HUES6 (cell line): ENCODE data around the gene PCDHGA9.
"Not testable (repeated sequence)": the region's sequence is repeated elsewhere in the genome, so short reads cannot be mapped to it uniquely, and the experiment has no call there.

Experiments used
- H3K27ac ChIP-seq: 2 replicates; pipeline ENCODE4 v1.7.0; 2013; ENCODE audit warnings: low read depth, mild to moderate bottlenecking, low read length, inconsistent platforms
- H3K27me3 ChIP-seq: 2 replicates; pipeline ENCODE4 v1.6.1; 2013; ENCODE audit warnings: low read length; ENCODE audit not compliant: control insufficient read depth, insufficient read depth
- H3K36me3 ChIP-seq: 2 replicates; pipeline ENCODE4 v1.6.1; 2013; ENCODE audit warnings: low read length; ENCODE audit not compliant: control insufficient read depth, insufficient read depth
- H3K4me1 ChIP-seq: 2 replicates; pipeline ENCODE4 v1.6.1; 2013; ENCODE audit warnings: low read length; ENCODE audit not compliant: control insufficient read depth, insufficient read depth
- H3K4me3 ChIP-seq: 2 replicates; pipeline ENCODE4 v1.5.1; 2013; ENCODE audit warnings: low read depth, low read length
- H3K9ac ChIP-seq: one replicate; pipeline ENCODE4 v1.6.1; 2013; ENCODE audit warnings: mild to moderate bottlenecking, low read length
- H3K9me3 ChIP-seq: 2 replicates; pipeline ENCODE4 v1.6.1; 2013; ENCODE audit warnings: low read depth, low read length; ENCODE audit not compliant: control insufficient read depth, insufficient read depth

Gene PCDHGA9

GRCh38 chr5:141387557-141388311, 14.8 kb upstream of the PCDHGA9 start, which contains the start of gene PCDHGB4:
TSS of gene PCDHGB4 (plus strand) at chr5:141387698. CDS start at chr5:141387885, 187 bp downstream.
- peaks cover 22% of the 10 kb centered on the region for H3K36me3 ChIP-seq
- not testable (repeated sequence) for H3K4me1 ChIP-seq, H3K27ac ChIP-seq
- peaks cover 70% of the 10 kb centered on the region for H3K9me3 ChIP-seq
- H3K9ac ChIP-seq: peak within 1 kb of the TSS; percentile 49
- peak within 1 kb of the TSS; percentile 57 for H3K4me3 ChIP-seq
- peaks cover 19% of the 10 kb centered on the region for H3K27me3 ChIP-seq

- Histone ChIP-seq H3K9me3 (peaks cover 72% of the 10 kb centered on the region), H3K27me3 (peaks cover 12% of the 10 kb centered on the region), H3K27ac (no peak overlapping the region), H3K36me3 (peaks cover 31% of the 10 kb centered on the region), H3K9ac (no peak overlapping the region), H3K4me3 (peak overlapping the region; percentile 35), H3K4me1 (no peaks in the 10 kb centered on the region)
Observed at GRCh38 chr5:141388661-141389060, 13.9 kb upstream of the PCDHGA9 start.

DNA sequence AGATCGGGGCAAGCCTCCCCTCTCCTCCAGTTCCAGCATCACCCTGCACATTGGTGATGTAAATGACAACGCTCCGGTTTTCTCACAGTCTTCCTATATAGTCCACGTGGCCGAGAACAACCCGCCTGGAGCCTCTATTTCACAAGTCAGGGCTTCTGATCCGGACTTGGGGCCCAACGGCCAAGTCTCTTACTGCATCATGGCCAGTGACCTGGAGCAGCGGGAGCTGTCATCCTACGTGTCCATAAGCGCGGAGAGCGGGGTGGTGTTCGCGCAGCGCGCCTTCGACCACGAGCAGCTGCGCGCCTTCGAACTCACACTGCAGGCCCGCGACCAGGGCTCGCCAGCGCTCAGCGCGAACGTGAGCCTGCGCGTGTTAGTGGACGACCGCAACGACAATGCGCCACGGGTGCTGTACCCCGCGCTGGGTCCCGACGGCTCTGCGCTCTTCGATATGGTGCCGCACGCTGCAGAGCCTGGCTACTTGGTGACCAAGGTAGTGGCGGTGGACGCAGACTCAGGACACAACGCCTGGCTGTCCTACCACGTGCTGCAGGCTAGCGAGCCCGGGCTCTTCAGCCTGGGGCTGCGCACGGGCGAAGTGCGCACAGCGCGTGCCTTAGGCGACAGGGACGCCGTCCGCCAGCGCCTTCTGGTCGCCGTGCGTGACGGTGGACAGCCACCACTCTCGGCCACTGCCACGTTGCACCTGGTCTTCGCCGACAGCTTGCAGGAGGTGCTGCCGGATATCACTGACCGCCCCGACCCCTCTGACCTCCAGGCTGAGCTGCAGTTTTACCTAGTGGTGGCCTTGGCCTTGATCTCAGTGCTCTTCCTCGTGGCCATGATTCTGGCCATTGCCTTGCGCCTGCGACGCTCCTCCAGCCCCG, 13.2 kb upstream of the PCDHGA9 start:
- H3K4me3 ChIP-seq: 0 out of 2 replicates have a peak overlapping the region, but pooled peaks have one; percentile 11
- H3K27ac ChIP-seq: no peak overlapping the region
- peaks cover 72% of the 10 kb centered on the region for H3K9me3 ChIP-seq
- H3K9ac ChIP-seq: no peak overlapping the region
- peaks cover 7% of the 10 kb centered on the region; the same call in 1 of the 2 replicates for H3K27me3 ChIP-seq
- no peaks in the 10 kb centered on the region for H3K4me1 ChIP-seq
- peaks cover 36% of the 10 kb centered on the region for H3K36me3 ChIP-seq

GRCh38 chr5:141392429-141393198, 10.0 kb upstream of the PCDHGA9 start, which contains the start of gene PCDHGA8:
TSS of gene PCDHGA8 (plus strand) at chr5:141392633. CDS start at chr5:141392814, 181 bp downstream.
- Histone ChIP-seq H3K27ac (no peak within 1 kb of the TSS), H3K9me3 (peaks cover 77% of the 10 kb centered on the region), H3K4me1 (no peaks in the 10 kb centered on the region), H3K9ac (no peak within 1 kb of the TSS), H3K4me3 (no peak within 1 kb of the TSS), H3K27me3 (peaks cover 7% of the 10 kb centered on the region; the same call in 1 of the 2 replicates), H3K36me3 (peaks cover 36% of the 10 kb centered on the region)

DNA sequence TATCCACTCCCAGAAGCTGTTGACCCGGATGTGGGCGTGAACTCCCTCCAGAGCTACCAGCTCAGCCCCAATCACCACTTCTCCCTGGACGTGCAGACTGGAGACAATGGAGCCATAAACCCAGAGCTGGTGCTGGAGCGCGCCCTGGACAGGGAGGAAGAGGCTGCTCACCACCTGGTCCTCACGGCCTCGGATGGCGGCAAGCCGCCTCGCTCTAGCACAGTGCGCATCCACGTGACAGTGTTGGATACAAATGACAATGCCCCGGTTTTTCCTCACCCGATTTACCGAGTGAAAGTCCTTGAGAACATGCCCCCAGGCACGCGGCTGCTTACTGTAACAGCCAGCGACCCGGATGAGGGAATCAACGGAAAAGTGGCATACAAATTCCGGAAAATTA, 9.3 kb upstream of the PCDHGA9 start:
- peaks cover 4% of the 10 kb centered on the region; the same call in 1 of the 2 replicates for H3K27me3 ChIP-seq
- H3K9ac ChIP-seq: no peak overlapping the region
- H3K36me3 ChIP-seq: peaks cover 35% of the 10 kb centered on the region
- no peak overlapping the region for H3K4me3 ChIP-seq
- no peaks in the 10 kb centered on the region for H3K4me1 ChIP-seq
- peaks cover 78% of the 10 kb centered on the region for H3K9me3 ChIP-seq
- no peak overlapping the region for H3K27ac ChIP-seq

- H3K4me1 ChIP-seq, H3K27me3 ChIP-seq, H3K9ac ChIP-seq, H3K27ac ChIP-seq, H3K4me3 ChIP-seq: not testable (repeated sequence)
- Histone ChIP-seq H3K9me3 (peaks cover 78% of the 10 kb centered on the region), H3K36me3 (peaks cover 33% of the 10 kb centered on the region)
Observed at GRCh38 chr5:141394401-141395187, 8.0 kb upstream of the PCDHGA9 start.

GRCh38 chr5:141397756-141398551, 4.6 kb upstream of the PCDHGA9 start, which contains the start of gene PCDHGB5:
TSS of gene PCDHGB5 (plus strand) at chr5:141397947. CDS start at chr5:141398128, 181 bp downstream.
- H3K27me3 ChIP-seq, H3K4me1 ChIP-seq, H3K9ac ChIP-seq, H3K27ac ChIP-seq: not testable (repeated sequence)
- Histone ChIP-seq H3K4me3 (peak within 1 kb of the TSS; percentile 40; the same call in 1 of the 2 replicates), H3K9me3 (peaks cover 68% of the 10 kb centered on the region), H3K36me3 (peaks cover 14% of the 10 kb centered on the region)

- no peak overlapping the region for H3K9ac ChIP-seq
- H3K36me3 ChIP-seq: peaks cover 8% of the 10 kb centered on the region
- no peak overlapping the region for H3K4me3 ChIP-seq
- peaks cover 67% of the 10 kb centered on the region for H3K9me3 ChIP-seq
- H3K4me1 ChIP-seq: no peaks in the 10 kb centered on the region
- no peak overlapping the region for H3K27ac ChIP-seq
- no peaks in the 10 kb centered on the region for H3K27me3 ChIP-seq
Observed at GRCh38 chr5:141398608-141399007, 4.0 kb upstream of the PCDHGA9 start.

DNA sequence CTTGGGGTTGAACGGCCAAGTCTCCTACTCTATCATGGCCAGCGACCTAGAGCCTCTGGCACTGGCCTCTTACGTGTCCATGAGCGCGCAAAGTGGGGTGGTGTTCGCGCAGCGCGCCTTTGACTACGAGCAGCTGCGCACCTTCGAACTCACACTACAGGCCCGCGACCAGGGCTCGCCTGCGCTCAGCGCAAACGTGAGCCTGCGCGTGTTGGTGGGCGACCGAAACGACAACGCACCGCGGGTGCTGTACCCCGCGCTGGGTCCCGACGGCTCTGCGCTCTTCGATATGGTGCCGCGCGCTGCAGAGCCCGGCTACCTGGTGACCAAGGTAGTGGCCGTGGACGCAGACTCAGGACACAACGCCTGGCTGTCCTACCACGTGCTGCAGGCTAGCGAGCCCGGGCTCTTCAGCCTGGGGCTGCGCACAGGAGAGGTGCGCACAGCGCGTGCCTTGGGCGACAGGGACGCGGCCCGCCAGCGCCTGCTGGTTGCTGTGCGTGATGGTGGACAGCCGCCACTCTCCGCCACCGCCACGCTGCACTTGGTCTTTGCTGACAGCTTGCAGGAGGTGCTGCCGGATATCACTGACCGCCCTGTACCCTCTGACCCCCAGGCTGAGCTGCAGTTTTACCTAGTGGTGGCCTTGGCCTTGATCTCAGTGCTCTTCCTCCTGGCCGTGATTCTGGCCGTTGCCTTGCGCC, 2.9 kb upstream of the PCDHGA9 start:
- Histone ChIP-seq H3K4me3 (no peak overlapping the region), H3K27me3 (no peaks in the 10 kb centered on the region), H3K9ac (no peak overlapping the region), H3K4me1 (no peaks in the 10 kb centered on the region), H3K27ac (no peak overlapping the region), H3K9me3 (peaks cover 65% of the 10 kb centered on the region), H3K36me3 (peaks cover 3% of the 10 kb centered on the region)
